Osteoblast (primary cell): ENCODE data around the gene HSPA13. TPM values are rescaled to one million over a fixed set of nuclear protein-coding genes. Genes with fewer than 3 reads are reported as not detected.

ENCODE experiments used
- DNase-seq: peaks from one replicate; pipeline ENCODE4 v3.0.0; 2011; ENCODE audit warnings: low spot score, mixed read lengths; ENCODE audit not compliant: insufficient read length; ENCODE audit errors: missing footprints
- H2AFZ ChIP-seq: 2 replicates; pipeline ENCODE4 v1.6.0; 2011; ENCODE audit warnings: mild to moderate bottlenecking, low read length
- H3K27ac ChIP-seq: 2 replicates; pipeline ENCODE4 v1.5.1; 2011; ENCODE audit warnings: mild to moderate bottlenecking, low read depth, low read length, moderate library complexity
- H3K27me3 ChIP-seq: 2 replicates; pipeline ENCODE4 v1.6.0; 2012; ENCODE audit warnings: mild to moderate bottlenecking, control low read depth, inconsistent platforms, low read length, moderate library complexity; ENCODE audit not compliant: insufficient read depth
- H3K36me3 ChIP-seq: 2 replicates; pipeline ENCODE4 v1.5.1; 2011; ENCODE audit warnings: mild to moderate bottlenecking, low read length, control low read depth, moderate library complexity; ENCODE audit not compliant: insufficient read depth
- H3K4me1 ChIP-seq: 2 replicates; pipeline ENCODE4 v1.5.1; 2011; ENCODE audit warnings: mild to moderate bottlenecking, low read length, control low read depth, moderate library complexity; ENCODE audit not compliant: insufficient read depth
- H3K4me2 ChIP-seq: 2 replicates; pipeline ENCODE4 v1.6.0; 2011; ENCODE audit warnings: mild to moderate bottlenecking, low read length; ENCODE audit not compliant: insufficient read depth
- H3K4me3 ChIP-seq: fragments of 200-600 bp; sonication (generic); 3 replicates; pipeline ENCODE4 v1.5.1; 2012; ENCODE audit warnings: mild to moderate bottlenecking, low read length, inconsistent platforms; ENCODE audit not compliant: insufficient read depth
- H3K79me2 ChIP-seq: 2 replicates; pipeline ENCODE4 v1.6.0; 2012; ENCODE audit warnings: mild to moderate bottlenecking, low read length, control low read depth, inconsistent platforms; ENCODE audit not compliant: insufficient read depth
- H3K9me3 ChIP-seq: 2 replicates; pipeline ENCODE4 v1.5.1; 2011; ENCODE audit warnings: low read depth, low read length, control low read depth
- H4K20me1 ChIP-seq: 2 replicates; pipeline ENCODE4 v1.6.0; 2012; ENCODE audit warnings: mild to moderate bottlenecking, low read length, control low read depth; ENCODE audit not compliant: insufficient read depth
- CTCF ChIP-seq: IDR thresholded peaks from 2 replicates; pipeline ENCODE4 v1.5.1; 2011; ENCODE audit warnings: mild to moderate bottlenecking, low read depth, low read length, moderate library complexity; ENCODE audit errors: extremely low read depth
- total RNA-seq: library from RNA; depleted of rRNA; stranded (reverse); fragments of >200 nt; gene quantifications from 2 replicates; pipeline ENCODE4 v1.2.3, GENCODE V29; 2012

Gene HSPA13
- total RNA-seq, 1 donor = 70.9 TPM

GRCh38 chr21:14388282-14388681 lies 5.3 kb upstream of the HSPA13 start:
- H3K4me2 ChIP-seq = no peak overlapping the region
- TF ChIP-seq CTCF = no peak
- no peaks in the 10 kb centered on the region for H4K20me1 ChIP-seq
- no peak overlapping the region for H3K4me3 ChIP-seq
- no peaks in the 10 kb centered on the region for H3K79me2 ChIP-seq
- H3K4me1 ChIP-seq = peaks cover 6% of the 10 kb centered on the region
- H3K27ac ChIP-seq = no peak overlapping the region
- DNase-seq = no peak
- H2AFZ ChIP-seq = no peak overlapping the region
- no peaks in the 10 kb centered on the region for H3K27me3 ChIP-seq
- no peaks in the 10 kb centered on the region for H3K9me3 ChIP-seq
- no peaks in the 10 kb centered on the region for H3K36me3 ChIP-seq

- Histone ChIP-seq H4K20me1 (no peaks in the 10 kb centered on the region), H3K9me3 (no peaks in the 10 kb centered on the region), H3K36me3 (peaks cover 5% of the 10 kb centered on the region), H3K4me2 (peak overlapping the region; percentile 96), H2AFZ (peak overlapping the region; percentile 96), H3K27me3 (no peaks in the 10 kb centered on the region), H3K4me3 (peak overlapping the region; percentile 98), H3K4me1 (peaks cover 20% of the 10 kb centered on the region), H3K79me2 (peaks cover 34% of the 10 kb centered on the region), H3K27ac (peak overlapping the region; percentile 96)
- DNase-seq = no peak
- no peak for TF ChIP-seq CTCF
Measured at GRCh38 chr21:14384453-14384852, 1.5 kb upstream of the HSPA13 start.

GRCh38 chr21:14383596-14384180 lies 742 bp upstream of the HSPA13 start:
- Histone ChIP-seq H2AFZ (peak overlapping the region; percentile 96), H3K4me2 (peak overlapping the region; percentile 96), H4K20me1 (no peaks in the 10 kb centered on the region), H3K4me1 (peaks cover 20% of the 10 kb centered on the region), H3K36me3 (peaks cover 5% of the 10 kb centered on the region), H3K27me3 (no peaks in the 10 kb centered on the region), H3K27ac (peak overlapping the region; percentile 96), H3K9me3 (no peaks in the 10 kb centered on the region), H3K4me3 (peak overlapping the region; percentile 98), H3K79me2 (peaks cover 36% of the 10 kb centered on the region)
- DNase-seq = peak; percentile 43
- no peak for TF ChIP-seq CTCF

- Histone ChIP-seq H3K79me2 (peaks cover 36% of the 10 kb centered on the region), H3K9me3 (no peaks in the 10 kb centered on the region), H3K4me2 (peak overlapping the region; percentile 92), H3K4me1 (peaks cover 20% of the 10 kb centered on the region), H2AFZ (peak overlapping the region; percentile 98), H3K27ac (peak overlapping the region; percentile 96), H3K4me3 (peak overlapping the region; percentile 98), H3K36me3 (peaks cover 15% of the 10 kb centered on the region), H4K20me1 (no peaks in the 10 kb centered on the region), H3K27me3 (no peaks in the 10 kb centered on the region)
- TF ChIP-seq CTCF = no peak
- peak; percentile 1 for DNase-seq
Measured at GRCh38 chr21:14382486-14382834, 486 bp downstream of the HSPA13 start.
